HG03025 (cell line): ENCODE data around the gene STK39.

ENCODE experiments used
- ATAC-seq: cut with Tn5 transposase; IDR thresholded peaks from one replicate; pipeline ENCODE4 v1.9.1; 2021; ENCODE audit warnings: mild to moderate bottlenecking, moderate library complexity; ENCODE audit not compliant: unreplicated experiment, low FRiP score

STK39 gene

DNA sequence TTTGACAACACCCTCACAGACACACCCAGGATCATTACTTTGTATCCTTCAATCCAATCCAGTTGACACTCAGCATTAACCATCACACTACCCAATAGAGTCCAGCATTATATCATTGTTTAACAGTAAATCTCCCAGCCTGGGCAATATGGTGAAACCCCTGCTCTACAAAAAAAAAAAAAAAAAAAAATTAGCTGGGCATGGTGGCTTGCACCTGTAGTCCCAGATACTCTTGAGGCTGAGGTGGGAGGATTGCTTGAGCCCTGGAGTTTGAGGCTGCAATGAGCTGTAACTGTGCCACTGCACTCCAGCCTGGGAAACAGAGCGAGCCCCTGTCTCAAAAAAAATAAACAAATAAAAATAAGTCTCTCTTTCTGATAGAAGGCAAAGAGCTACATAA, 304.0 kb downstream of the STK39 start:
- no peak for ATAC-seq

DNA sequence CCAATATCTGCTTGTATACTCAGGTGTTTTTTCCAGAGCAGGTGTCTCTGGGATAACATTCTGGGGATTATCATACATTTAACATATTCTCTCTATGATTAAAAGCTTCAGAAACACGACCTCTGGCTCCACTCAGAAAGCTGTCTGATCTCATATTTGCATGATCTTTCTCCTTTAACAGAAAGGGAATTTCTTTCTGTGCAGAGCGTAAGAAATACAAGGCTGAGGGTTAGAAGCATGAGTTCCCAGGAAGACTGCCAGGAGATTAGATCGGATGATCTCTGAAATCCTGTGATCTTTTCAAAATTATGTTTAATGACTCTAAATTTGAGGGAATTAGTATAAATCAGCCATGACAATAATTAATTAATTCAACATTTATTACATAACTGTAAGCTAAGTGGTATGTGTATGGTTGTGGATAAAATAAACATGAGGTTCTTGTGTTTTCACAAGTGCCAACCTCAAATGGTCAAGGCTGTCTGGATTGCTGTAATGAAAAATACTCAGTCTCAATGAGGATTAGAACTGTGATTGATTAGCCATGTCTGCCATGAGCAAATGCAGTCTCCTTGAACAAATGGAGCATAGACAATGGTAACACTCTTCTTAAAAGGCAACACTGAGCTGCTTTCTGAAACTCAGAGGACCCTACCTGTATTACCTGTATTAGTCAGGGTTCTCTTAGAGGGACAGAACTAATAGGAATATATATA, 304.9 kb downstream of the STK39 start:
- ATAC-seq = no peak

DNA sequence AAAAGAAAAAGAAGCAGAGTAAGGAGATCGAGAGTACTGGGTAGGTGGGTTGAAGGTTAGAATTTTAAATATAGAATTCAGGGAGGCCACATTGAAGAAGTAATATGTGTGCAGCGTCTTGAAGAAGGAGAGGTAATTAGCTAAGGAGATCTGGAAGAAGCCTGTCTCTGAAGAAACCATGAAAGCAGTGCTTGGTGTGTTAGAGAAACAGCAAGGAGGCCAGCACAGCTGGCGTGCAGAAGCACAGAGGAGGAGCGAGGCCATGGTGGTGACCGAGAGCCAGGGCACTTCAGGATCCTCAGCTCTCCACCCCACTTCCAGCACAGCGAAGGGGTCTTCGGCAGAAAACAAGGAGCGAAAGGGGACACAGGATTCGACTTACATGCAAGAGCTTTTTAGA, 305.8 kb downstream of the STK39 start:
- no peak for ATAC-seq

DNA sequence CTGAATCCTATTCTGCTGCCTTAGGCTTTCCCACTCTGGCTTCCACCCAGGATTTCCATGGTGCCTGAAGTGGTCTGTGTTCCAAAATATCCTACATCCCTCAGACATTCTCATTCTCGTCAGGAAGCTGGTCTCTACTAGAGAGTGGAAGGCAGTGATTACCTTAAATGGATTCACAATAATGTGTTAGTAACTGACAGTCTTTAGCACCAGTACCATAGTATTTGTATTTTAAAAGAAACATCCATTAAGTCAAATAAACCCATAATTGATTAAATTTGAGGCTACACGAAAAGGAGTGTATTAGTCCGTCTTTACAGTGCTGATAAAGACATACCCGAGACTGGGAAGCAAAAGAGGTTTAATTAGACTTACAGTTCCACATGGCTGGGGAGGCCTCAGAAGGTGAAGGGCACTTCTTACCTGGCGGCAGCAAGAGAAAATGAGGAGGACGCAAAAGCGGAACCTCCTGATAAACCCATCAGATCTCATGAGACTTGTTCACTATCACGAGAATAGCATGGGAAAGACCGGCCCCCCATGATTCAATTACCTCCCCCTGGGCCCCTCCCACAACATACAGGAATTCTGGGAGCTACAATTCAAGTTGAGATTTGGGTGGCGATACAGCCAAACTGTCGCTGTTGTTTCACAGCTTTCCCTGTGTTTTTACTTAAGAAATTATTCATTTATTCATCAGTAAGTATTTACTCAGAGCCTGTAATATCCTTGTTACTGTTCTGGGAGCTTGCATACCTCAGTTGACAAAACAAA, 306.5 kb downstream of the STK39 start:
- ATAC-seq = no peak

DNA sequence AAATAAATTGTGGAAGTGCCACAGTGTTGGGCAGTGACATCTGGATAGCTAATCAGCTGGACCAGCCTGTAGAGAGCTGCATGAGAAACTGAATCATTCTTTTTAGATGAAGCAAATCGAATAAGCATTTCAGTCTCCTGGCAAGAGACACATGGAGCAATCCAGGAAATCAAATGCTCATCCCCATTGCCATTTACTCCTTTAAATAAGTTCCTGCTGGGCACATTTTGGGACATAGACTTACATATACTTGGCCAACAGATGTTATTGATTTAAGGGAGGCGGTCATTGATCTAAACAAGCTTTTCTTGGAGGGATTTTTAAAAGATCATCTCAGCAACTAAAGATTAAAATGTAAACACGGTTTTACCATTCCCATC, 307.1 kb downstream of the STK39 start:
- ATAC-seq = no peak

DNA sequence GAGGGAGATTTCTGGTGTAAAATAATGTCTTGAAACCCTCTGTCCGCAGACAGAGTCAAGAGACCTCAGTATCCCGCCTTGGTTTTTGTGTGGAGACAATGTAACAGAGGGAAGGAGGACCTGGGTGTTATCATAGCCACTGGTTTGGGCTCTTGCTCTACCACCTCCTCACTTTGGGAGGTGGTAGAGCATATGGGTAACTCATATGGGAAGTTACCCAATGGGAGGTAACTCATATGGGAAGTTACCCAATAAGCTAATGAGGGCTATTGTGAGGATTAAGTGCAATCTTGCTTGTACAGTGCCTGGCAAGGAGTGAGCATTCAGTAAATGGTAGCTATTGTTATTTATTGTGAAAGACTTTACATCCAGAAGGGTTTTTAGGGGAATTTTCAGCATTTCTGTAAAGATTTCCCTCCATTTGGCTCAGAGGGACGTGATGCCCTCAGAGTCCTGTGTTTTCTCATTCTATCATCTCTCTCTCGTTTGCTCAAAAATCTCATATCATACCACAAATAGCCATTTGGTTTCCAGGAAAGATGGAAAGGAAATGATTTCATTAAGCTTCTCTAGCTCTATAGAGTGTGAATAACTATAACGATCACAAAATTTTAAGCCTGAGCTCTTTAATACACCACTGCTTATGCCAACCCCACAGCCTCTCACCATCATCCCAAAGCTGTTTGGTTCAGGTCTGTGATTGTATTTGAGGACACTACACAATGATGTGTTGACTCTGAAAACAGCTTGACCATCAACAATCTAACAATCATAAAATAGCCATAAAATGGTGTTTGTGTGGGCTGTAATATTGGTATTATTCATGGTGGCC, 307.7 kb downstream of the STK39 start:
- ATAC-seq = no peak

DNA sequence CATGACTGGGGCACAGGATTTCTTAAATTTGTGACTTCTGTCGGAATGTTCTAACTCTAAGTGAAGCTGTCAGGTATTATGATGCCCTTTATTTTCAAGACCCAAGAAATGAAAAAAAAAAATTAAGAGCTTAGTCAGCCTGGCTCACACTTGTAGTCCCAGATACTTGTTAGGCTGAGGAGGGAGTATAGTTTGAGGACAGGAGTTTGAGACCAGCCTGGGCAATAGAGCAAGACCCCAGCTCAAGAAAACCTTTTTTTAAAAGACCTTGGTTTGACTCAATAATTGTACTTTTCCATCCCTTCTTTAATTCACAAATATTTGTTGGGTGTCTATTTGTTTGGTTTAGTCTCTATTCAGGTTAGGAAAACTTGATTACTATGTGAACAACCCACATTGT, 310.0 kb downstream of the STK39 start:
- ATAC-seq = no peak

DNA sequence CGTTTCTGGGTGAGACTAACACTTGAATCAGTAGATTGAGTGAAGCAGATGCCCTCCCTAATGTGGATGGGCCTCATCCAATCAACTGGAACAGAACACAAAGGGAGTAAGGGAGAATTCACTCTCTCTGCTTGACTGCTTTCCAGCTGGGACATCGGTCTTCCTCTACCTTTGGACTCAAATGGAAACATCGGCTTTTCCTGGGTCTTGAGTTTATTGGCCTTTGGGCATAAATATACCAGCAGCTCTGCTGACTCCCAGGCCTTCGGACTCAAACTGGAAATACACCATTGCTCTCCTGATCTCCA, 311.6 kb downstream of the STK39 start:
- no peak for ATAC-seq

DNA sequence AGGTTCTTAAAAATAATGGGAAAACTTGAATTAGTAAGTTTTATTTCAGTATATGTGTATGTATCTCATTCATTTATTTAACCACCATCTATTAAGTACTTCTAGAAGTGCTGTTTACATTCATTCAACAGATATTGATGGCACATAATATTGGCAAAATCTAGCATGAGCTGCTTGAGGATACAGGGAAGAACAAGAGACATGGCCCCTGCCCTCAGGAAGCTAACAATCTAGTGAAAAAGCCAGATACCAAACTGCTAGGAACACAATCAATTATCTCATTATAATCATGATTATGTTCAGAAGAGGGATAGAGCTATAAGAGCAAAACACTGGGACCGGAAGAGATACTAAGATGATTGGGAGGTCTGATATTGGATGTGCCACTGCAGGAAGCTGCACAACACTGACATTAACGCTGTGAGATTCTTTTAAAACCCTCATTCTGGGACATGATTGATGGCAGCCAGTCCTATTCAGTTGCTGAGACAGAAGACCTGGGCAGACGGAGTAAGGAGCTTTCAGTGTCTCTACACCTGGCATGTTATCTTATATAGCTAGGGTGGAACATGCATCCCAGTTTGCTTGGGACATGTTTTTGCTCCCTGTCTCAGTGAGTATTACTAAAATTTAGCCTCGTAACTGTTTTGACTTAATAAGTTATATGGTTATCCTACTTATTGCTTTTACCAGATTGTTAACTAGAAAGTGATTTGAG, 314.1 kb downstream of the STK39 start:
- ATAC-seq = no peak

DNA sequence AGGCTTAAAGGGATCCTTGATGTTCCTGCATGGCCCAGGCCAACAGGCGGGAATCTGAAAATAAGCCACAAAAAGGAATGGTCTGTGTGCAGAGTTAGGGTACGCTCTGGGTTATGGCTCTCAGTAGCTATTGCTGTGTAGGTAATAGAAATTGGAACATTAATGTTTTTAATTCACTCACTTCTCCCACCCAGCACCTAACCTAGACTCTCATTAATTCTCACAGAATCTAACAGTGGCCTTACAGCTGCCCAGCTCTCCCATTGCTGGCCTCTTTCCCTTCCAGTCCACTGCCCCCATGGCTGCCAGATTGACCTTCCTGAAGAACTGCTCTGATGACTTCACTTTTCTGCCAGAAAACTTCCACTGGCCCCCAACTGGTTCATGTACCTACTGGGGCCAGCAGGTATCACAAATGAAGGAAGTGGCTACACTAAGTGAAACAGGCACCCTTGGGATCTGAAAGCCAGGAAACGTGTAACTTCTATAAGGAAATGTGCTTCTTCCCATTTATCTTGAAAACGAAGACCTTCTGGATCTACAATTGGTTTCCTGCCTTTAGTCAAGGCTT, 315.2 kb downstream of the STK39 start:
- ATAC-seq = no peak

DNA sequence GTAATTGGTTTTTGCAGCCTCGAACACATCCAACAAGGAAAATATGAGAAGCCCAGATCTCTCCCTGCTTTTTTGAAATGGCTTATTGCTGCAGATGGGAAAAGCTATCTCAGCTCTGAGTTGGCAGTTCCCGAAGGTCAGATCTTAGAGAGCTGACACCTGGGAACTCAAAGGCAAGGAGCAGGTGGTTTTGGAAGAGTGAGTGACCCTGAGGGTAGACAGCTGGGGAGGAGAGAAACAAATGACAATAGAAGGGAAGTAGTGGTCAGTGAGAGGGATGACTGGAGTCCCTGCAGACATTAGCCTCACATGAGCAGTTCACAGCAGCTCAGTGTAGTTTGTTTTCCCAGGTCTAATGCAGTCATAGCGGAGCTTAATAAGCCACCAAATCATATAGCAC, 317.9 kb downstream of the STK39 start:
- no peak for ATAC-seq

DNA sequence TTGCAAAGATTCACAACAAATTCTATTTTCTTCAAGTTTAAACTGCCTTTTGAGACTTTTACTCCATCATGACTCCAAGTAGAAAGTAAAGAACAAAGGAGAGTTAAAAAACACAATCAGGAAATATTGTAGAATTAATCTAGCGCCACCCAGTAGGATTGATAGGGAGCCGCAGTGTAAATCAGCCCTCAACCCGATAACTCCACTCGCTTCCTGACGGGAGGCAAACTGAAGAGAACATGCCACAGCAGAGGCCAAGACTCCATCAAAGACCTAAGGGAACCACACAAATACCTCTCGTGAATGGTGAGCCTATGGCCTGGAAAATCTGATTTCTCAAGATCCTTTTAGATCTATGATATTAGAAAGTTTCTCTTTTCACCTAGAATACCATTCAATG, 319.0 kb downstream of the STK39 start:
- ATAC-seq = no peak

DNA sequence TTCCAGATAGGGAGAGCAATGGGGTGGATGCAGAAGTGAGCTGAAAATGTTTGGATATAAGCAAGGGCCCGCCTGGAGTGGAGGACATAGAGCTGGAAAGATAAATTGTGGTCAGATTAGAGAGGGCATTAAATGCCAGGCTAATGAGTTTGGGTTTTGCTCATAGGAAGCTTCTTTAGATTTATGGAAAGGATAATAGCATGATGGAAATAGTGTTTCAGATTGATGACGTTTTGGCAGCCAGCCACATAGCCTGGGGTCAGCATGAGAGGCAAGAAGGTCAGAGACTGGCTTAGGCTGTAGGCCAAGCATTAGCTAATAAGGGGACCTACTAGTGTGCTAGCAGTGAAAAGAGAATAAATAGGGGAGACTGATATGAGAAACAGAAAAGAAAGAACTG, 321.6 kb downstream of the STK39 start:
- ATAC-seq = no peak

DNA sequence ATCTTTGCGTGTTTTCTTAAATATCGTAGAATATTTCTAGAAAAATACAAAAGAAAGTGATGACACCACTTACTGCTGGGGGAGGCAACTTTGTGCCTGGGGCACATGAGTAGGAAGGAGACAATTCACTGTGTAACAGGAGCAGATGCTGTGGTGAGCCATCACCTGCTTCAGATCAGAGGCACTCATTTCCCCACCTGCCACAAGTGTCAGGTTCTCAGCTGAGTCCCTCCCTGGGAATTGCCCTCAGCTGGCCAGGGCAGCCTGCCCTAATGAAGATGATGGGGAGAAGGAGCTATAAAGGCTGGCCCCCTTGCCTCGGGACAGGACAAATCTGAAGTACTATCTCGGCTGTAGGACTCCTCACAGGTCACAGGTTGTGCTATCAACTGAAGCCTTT, 322.8 kb downstream of the STK39 start:
- ATAC-seq = no peak

DNA sequence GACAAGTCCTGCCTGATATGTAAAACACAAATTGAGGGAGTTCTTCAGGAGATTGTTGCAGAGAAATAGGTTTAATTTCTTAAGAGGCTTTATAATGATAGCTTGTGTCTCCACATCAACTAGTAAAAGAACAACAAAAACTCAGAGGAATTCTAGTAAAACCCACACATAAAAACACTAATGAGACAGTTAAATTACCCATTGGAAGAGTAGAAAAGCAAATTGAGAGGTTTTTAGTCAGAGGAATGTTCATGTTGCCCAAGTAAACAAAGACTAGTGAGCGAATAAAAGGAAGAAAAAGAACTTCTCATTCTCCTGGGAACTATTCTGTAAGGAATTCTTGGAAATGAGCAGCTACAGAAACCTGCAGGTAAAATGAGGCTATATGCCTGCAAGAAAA, 330.6 kb downstream of the STK39 start:
- ATAC-seq = no peak

DNA sequence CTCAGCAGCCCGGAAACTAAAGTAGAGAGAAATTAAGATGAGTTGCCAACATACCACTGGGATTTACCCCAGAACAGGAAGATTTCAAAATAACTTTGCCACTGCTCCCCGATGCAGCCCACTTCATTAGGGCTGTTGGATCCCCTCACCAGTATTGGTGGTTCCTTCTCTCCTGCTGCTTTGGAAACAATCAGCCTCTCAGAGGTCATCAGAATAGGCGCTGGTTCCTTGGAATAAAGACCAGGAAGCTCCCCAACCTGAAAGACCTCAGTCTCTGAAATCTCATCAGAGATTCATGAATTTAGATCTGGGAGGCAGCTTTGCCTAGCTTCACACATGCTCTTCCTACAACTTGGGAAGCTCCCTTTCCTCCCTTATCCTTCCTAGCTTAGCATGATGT, 332.4 kb downstream of the STK39 start:
- no peak for ATAC-seq

DNA sequence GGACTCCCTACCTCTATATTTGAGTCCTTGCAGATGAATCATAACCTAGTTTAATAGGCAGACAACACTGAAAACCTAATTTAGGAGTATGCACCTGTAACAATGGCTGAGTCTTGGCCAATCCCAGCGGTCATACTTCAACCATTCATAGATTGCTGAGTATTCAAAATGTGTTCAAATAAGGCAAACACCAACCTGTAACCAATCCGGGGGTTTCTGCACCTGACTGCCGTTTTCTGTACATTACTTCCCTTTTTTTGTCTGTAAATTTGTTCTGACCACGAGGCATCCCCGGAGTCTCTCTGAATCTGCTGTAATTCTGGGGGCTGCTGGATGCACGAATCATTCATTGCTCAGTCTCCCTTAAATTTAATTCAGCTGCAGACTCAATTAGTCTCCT, 338.6 kb downstream of the STK39 start:
- no peak for ATAC-seq

DNA sequence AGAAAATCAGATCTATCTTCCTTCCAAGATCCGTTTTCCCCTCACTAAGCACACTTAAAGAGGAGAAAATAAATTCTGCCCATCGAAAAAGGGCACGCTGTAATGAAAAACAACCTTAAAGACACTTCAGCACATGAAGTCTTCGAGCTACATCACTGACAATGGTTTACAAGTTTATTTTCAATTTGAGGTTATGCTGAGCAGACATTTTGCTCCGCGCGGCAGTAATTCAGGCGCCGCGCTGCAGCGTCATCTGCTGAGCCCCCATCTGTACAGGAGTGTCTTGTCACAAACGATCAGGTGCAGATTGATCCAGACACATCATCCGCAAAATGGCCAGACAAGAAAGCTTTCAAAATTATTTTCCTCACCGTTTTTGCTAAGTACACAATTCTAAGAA, 341.7 kb downstream of the STK39 start:
- no peak for ATAC-seq
